Upper lobe of left lung (tissue), 6 donors: ENCODE data around the gene WDR13. TPM values are rescaled to one million over a fixed set of nuclear protein-coding genes. Genes with fewer than 3 reads are reported as not detected.

Experiments
- ATAC-seq, 2 donors: fragments of 200-7000 bp; cut with Tn5 transposase; one replicate each; pipeline ENCODE4 v1.9.1; 2022; ENCODE audit warnings: mild to moderate bottlenecking in 2 of 2, moderate library complexity in 2 of 2; ENCODE audit not compliant: low FRiP score in 2 of 2
- DNase-seq, 2 donors: peaks; one replicate each; pipeline ENCODE4 v3.0.0-alpha.2; 2019 to 2020
- H3K27ac ChIP-seq, 4 donors: fragments of 200-600 bp; sonication (generic); one replicate each; pipeline ENCODE4 v1.5.1; 2016 to 2019
- H3K27me3 ChIP-seq, 4 donors: fragments of 200-600 bp; sonication (generic); one replicate each; pipeline ENCODE4 v1.5.1; 2017 to 2019
- H3K36me3 ChIP-seq, 4 donors: fragments of 200-600 bp; sonication (generic); one replicate each; pipeline ENCODE4 v1.5.1; 2016 to 2019
- H3K4me1 ChIP-seq, 4 donors: fragments of 200-600 bp; sonication (generic); one replicate each; pipeline ENCODE4 v1.5.1; 2018 to 2019
- H3K4me3 ChIP-seq, 4 donors: fragments of 200-600 bp; sonication (generic); one replicate each; pipeline ENCODE4 v1.5.1; 2017 to 2019; ENCODE audit warnings: mild to moderate bottlenecking in 2 of 4, moderate library complexity in 1 of 4
- H3K9me3 ChIP-seq, 4 donors: fragments of 200-600 bp; sonication (generic); one replicate each; pipeline ENCODE4 v1.5.1; 2018 to 2019
- EP300 ChIP-seq, 4 donors: sonication (generic); formaldehyde crosslinking; IDR thresholded peaks; one replicate each; pipeline ENCODE4 v1.5.1; 2017; ENCODE audit warnings: antibody characterized with exemption in 4 of 4, control low read depth in 2 of 4
- POLR2A ChIP-seq, 4 donors: fragments of 450-650 bp; IDR thresholded peaks; one replicate each; pipeline ENCODE4 v1.5.1; 2016 to 2017; ENCODE audit warnings: antibody characterized with exemption in 4 of 4, mild to moderate bottlenecking in 2 of 4
- POLR2AphosphoS5 ChIP-seq, 2 donors: sonication (generic); formaldehyde crosslinking; IDR thresholded peaks; one replicate each; pipeline ENCODE4 v1.5.1; 2017; ENCODE audit warnings: antibody characterized with exemption in 2 of 2
- WGBS, 2 donors: methylation state at CpG; one replicate each; pipeline ENCODE4 v1.1.5; 2017 to 2018; 5-methylcytosine and 5-hydroxymethylcytosine counted together
- total RNA-seq, 6 donors: library from RNA; depleted of rRNA in 4 of 6; stranded (reverse); fragments of >200 nt in 4 of 6; gene quantifications; one replicate each; pipeline versions ENCODE4 v1.1.0 to v1.2.1, GENCODE V29; 2016 to 2021
- TF ChIP-seq, protein P1 (sequence below), 6 experiments: fragments of 450-650 bp in 4 of 6; fragments of 200-600 bp in 2 of 6; sonication (generic) in 2 of 6; IDR thresholded peaks; one replicate each; pipeline ENCODE4 v1.5.1; 2016 to 2019; ENCODE audit warnings: antibody characterized with exemption in 6 of 6
- donor health status: DM: no; HTN: no; CAD: no; lungs with moderate emphysema.
- donor health status: DM: no; HTN: yes; CAD: no; lungs with severe emphysema.

WDR13 gene
- total RNA-seq, 6 donors from 2014 or later, result 71.2 to 185 (median 141) TPM

DNA sequence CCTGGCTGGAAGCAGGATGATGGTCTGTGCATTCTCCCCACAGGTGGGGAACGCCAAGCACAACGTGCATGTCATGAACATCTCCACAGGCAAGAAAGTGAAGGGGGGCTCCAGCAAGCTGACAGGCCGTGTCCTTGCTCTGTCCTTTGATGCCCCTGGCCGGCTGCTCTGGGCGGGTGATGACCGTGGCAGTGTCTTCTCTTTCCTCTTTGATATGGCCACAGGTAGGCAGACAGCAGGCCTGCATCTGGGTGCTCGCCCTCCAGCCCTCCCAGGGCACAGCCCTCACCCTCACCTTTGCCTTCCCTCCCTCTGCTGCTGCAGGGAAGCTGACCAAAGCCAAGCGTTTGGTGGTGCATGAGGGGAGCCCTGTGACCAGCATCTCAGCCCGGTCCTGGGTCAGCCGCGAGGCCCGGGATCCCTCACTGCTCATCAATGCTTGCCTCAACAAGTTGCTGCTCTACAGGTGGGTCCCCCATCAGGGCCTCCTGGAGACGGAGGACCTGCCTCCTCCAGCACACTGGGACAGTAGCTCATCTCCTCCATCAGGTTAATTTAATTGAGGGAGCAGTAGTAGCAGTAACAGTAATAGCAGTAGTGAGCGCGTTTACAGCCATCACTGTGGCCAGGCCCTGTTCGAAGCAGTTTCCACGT is 4.6 kb downstream of the WDR13 start:
- Histone ChIP-seq H3K27ac (no peak overlapping the region), H3K4me1 (peaks cover 3 to 6% (median 6%) of the 10 kb centered on the region in 4 donors), H3K9me3 (peaks cover 0 to 8% (median 0%) of the 10 kb centered on the region in 4 donors), H3K4me3 (no peak overlapping the region), H3K27me3 (no peaks in the 10 kb centered on the region), H3K36me3 (peaks cover 0 to 70% (median 33%) of the 10 kb centered on the region in 4 donors)
- peak in 1 of 2 donors; percentile 33 for DNase-seq
- no peak for TF ChIP-seq POLR2AphosphoS5 (IDR thresholded peaks at IDR 0.05)
- TF ChIP-seq, protein P1, sequence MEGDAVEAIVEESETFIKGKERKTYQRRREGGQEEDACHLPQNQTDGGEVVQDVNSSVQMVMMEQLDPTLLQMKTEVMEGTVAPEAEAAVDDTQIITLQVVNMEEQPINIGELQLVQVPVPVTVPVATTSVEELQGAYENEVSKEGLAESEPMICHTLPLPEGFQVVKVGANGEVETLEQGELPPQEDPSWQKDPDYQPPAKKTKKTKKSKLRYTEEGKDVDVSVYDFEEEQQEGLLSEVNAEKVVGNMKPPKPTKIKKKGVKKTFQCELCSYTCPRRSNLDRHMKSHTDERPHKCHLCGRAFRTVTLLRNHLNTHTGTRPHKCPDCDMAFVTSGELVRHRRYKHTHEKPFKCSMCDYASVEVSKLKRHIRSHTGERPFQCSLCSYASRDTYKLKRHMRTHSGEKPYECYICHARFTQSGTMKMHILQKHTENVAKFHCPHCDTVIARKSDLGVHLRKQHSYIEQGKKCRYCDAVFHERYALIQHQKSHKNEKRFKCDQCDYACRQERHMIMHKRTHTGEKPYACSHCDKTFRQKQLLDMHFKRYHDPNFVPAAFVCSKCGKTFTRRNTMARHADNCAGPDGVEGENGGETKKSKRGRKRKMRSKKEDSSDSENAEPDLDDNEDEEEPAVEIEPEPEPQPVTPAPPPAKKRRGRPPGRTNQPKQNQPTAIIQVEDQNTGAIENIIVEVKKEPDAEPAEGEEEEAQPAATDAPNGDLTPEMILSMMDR (IDR thresholded peaks at IDR 0.05), result no peak
- no peak for TF ChIP-seq POLR2A (IDR thresholded peaks at IDR 0.05)
- TF ChIP-seq EP300 (IDR thresholded peaks at IDR 0.05), result no peak
- WGBS, 2 donors, result 75 to 77% methylated on average over 4 to 17 of the region's 17 CpGs
- ATAC-seq, result no peak

DNA sequence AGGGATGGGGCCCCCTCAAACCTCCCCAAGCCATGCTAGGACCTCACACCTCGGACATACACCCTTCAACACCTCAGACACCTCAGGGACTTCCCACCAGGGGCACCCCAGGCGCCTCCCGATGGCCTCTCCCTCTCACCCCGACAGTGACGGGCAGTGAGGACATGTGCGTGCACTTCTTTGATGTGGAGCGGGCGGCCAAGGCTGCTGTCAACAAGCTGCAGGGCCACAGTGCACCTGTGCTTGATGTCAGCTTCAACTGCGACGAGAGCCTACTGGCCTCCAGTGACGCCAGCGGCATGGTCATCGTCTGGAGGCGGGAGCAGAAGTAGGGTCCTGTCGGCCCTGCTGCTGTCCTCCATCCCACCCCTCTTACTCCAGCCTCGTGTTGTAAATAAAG is 7.4 kb downstream of the WDR13 start:
- H3K4me3 ChIP-seq, result no peak overlapping the region
- ATAC-seq (no peak), DNase-seq (no peak)
- H3K27ac ChIP-seq, result no peak overlapping the region
- H3K4me1 ChIP-seq, result no peaks in the 10 kb centered on the region
- H3K27me3 ChIP-seq, result no peaks in the 10 kb centered on the region
- no peak for TF ChIP-seq POLR2A (IDR thresholded peaks at IDR 0.05)
- TF ChIP-seq EP300 (IDR thresholded peaks at IDR 0.05), result no peak
- TF ChIP-seq, protein P1 (IDR thresholded peaks at IDR 0.05), result no peak
- no peak for TF ChIP-seq POLR2AphosphoS5 (IDR thresholded peaks at IDR 0.05)
- peaks cover 0 to 57% (median 29%) of the 10 kb centered on the region in 4 donors for H3K36me3 ChIP-seq
- no peaks in the 10 kb centered on the region for H3K9me3 ChIP-seq
- 86 to 98% methylated on average over 8 to 15 of the region's 16 CpGs for WGBS, 2 donors

DNA sequence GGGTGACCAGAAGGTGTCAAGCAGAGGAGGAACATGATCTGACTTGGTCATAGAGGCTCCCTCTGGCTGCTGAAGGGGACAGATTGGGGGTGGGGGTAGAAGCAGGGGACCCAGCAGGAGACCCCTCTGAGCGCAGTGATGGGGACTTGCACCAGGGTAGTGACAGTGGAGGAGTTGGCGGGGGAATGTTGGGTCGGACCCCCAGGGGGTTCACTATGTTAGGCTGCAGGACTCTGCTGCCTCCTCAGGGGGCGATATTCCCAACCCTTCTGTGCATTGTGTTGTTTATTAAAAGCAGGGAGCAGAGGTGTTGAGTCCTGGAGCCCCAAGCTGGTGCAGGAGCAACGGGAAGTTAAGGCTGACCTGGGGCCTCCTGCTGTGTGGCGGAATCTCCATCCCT is 8.8 kb downstream of the WDR13 start:
- no peaks in the 10 kb centered on the region for H3K4me1 ChIP-seq
- no peak for ATAC-seq
- WGBS, 2 donors, result 70 to 80% methylated on average over 5 to 6 of the region's 6 CpGs

DNA sequence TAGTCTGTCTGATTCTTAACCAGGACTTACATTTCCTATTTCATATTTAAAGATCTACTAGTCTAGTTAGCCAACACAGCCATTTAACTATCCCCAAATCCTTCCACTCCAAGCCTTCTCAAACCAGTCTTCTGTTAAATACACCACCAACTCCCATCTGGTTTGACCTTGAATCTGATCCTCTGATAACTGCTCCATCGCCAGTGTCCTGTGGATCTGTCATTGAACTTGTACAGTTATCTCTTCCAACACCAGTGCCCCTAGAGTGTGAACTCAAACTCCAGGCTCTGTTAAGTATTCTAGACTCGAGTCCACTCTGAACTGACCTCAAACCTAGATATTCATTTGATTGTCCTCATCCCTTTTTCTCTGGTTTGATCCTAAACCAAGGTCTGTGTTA is 14.4 kb downstream of the WDR13 start:
- H3K4me1 ChIP-seq, result no peaks in the 10 kb centered on the region
- H3K27me3 ChIP-seq, result no peaks in the 10 kb centered on the region
- no peak for ATAC-seq
- H3K36me3 ChIP-seq, result no peaks in the 10 kb centered on the region
- H3K9me3 ChIP-seq, result no peaks in the 10 kb centered on the region
- WGBS, 2 donors, result 38 to 60% methylated on average over 2 of the region's 2 CpGs
- no peak overlapping the region for H3K27ac ChIP-seq
- no peak for DNase-seq
- TF ChIP-seq POLR2AphosphoS5 (IDR thresholded peaks at IDR 0.05), result no peak
- TF ChIP-seq POLR2A (IDR thresholded peaks at IDR 0.05), result no peak
- TF ChIP-seq, protein P1 (IDR thresholded peaks at IDR 0.05), result no peak
- no peak for TF ChIP-seq EP300 (IDR thresholded peaks at IDR 0.05)
- H3K4me3 ChIP-seq, result no peak overlapping the region

More for the DNA sequence above, 8.8 kb downstream of the WDR13 start:
- no peak overlapping the region for H3K4me3 ChIP-seq
- no peaks in the 10 kb centered on the region for H3K9me3 ChIP-seq
- DNase-seq, result no peak
- no peak for TF ChIP-seq POLR2AphosphoS5 (IDR thresholded peaks at IDR 0.05)
- TF ChIP-seq, protein P1 (IDR thresholded peaks at IDR 0.05), result no peak
- no peak for TF ChIP-seq EP300 (IDR thresholded peaks at IDR 0.05)
- no peak for TF ChIP-seq POLR2A (IDR thresholded peaks at IDR 0.05)
- H3K27me3 ChIP-seq, result no peaks in the 10 kb centered on the region
- H3K27ac ChIP-seq, result no peak overlapping the region
- H3K36me3 ChIP-seq, result peaks cover 0 to 43% (median 22%) of the 10 kb centered on the region in 4 donors
